Measurements from ENCODE around the gene TADA2B. TPM values are rescaled to one million over a fixed set of nuclear protein-coding genes. Genes with fewer than 3 reads are reported as not detected.

The TADA2B gene
- total RNA-seq, 1 donor from 2014 or later: 31.8 TPM

DNA sequence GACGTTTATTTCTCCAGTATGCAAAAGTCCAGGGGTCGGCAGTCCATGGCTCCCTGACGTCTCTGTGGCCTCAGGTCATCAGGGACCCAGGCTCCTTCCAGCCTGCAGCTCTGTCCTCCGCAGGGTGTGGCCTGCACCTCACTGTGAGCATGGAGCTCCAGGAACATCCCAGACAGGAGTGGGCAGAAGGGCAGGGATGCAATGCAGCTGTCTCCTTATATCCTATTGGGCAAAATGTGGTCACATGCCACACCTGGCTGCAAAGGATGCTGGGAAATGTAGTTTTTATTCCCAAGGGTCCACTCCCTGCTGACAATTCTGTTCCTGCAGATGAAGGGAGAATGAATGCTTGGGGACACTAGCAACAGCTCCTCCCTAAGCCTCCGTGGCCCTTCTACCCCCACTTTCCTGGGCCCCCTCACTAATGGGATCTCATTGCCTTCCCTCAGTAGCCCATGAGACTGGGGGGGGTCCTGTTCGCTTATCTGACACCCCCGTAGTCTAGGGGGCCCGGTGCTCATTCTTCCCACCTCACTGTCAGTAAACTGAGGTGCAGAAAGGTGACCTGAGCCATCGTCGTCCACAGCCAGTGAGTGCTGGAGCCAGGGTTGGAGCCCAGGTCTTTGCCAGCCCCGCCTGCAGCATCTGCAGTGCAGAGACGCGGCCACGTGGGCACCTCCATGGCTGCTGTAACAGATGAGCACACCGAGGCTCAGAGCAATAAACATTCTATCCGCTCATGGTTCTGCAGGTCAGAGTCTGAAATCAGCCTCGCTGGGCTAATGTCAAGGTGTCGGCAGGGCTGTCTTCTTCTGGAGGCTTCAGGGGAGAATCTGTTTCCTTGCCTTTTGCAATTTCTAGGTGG lies 30.6 kb downstream of the TADA2B start:
- H3K9me3 Mint-ChIP-seq: no peaks in the 10 kb centered on the region
- CTCF ChIA-PET: interaction anchor here (6.9 kb wide), 2 partner anchors 99 to 355 kb away, joined by 47 to 77 read pairs; partner anchors contain the start of gene BLOC1S4
- H3K36me3 Mint-ChIP-seq (ENCODE audit: low read depth): no peaks in the 10 kb centered on the region
- TF ChIP-seq CTCF (IDR thresholded peaks at IDR 0.05): no peak
- no peak overlapping the region for H3K4me3 Mint-ChIP-seq
- ATAC-seq (ENCODE audit: low read depth): no peak
- intact Hi-C loops (cut with micrococcal nuclease): loop anchor here (5.0 kb wide), 1 partner anchor 186 kb away; no protein-coding TSS in a partner anchor
- POLR2A ChIA-PET: no interaction called here
- DNase-seq: no peak
- peaks cover 5% of the 10 kb centered on the region for H3K4me1 Mint-ChIP-seq
- no peaks in the 10 kb centered on the region for H3K27me3 Mint-ChIP-seq
- H3K27ac Mint-ChIP-seq: no peak overlapping the region

DNA sequence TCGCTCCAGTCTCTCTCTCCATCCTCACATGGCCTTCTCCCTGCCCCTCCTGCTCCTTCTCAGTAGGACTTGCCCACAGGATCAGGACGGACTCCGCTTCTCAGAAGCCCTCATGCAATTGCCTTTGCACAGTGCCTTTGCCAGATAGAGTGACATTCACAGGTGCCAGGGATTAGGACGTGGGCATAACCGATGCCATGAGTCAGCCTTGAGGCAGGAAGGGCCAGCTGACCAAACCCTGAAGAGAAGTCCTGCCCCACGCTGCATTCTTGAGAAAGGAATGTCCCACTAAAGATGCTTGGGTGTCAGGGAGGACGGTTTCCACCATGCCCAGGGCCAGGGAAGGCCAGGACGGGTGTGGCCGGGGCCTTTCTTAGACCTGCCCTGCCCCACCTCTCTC lies 31.3 kb downstream of the TADA2B start:
- Mint-ChIP-seq H3K27ac (no peak overlapping the region), H3K9me3 (no peaks in the 10 kb centered on the region), H3K36me3 (ENCODE audit: low read depth) (no peaks in the 10 kb centered on the region), H3K4me1 (peaks cover 4% of the 10 kb centered on the region), H3K4me3 (no peak overlapping the region), H3K27me3 (peaks cover 4% of the 10 kb centered on the region)
- intact Hi-C loops (cut with micrococcal nuclease): loop anchor here (5.0 kb wide), 1 partner anchor 187 kb away; no protein-coding TSS in a partner anchor
- ChIA-PET CTCF (no interaction called here), POLR2A (no interaction called here)
- no peak for DNase-seq
- no peak for TF ChIP-seq CTCF (IDR thresholded peaks at IDR 0.05)
- ATAC-seq (ENCODE audit: low read depth): no peak

DNA sequence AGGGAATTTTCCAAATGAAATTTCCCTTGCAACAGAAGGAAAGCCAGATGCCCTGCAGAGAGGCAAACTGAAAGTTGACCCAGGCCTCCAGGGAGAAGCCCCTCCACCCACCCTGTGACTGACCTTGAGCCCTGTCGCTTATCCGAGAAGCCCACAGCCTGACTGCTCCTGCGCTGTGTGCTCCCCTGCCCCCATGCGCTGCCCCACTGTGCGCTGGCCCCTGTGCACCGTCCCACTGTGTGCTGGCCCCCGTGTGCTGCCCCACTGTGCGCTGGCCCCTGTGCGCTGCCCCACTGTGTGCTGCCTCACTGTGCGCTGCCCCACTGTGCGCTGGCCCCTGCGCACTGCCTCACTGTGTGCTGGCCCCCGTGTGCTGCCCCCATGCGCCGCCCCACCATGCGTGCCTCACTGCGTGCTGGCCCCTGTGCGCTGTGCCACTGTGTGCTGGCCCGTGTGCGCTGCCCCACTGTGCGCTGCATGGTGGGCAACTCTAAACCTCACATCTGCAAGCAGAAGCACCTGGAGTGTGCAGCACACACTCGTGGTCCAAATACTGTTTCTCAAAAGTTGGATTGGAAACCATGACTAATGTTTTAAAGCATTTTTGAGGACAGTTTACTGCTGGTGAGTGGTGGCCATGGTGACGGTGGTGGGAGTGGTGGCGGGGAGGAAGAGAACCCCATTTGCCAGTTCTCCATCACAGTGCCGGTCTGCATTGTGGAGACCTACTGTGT lies 33.0 kb downstream of the TADA2B start:
- Mint-ChIP-seq H3K9me3 (peaks cover 4% of the 10 kb centered on the region), H3K36me3 (ENCODE audit: low read depth) (no peaks in the 10 kb centered on the region), H3K4me3 (no peak overlapping the region), H3K27ac (no peak overlapping the region), H3K27me3 (peaks cover 16% of the 10 kb centered on the region), H3K4me1 (no peaks in the 10 kb centered on the region)
- ChIA-PET CTCF (interaction anchor here (0.9 kb wide), 1 partner anchor 356 kb away, joined by 3 read pairs; no protein-coding TSS in a partner anchor), POLR2A (no interaction called here)
- DNase-seq: no peak
- no peak for ATAC-seq (ENCODE audit: low read depth)
- intact Hi-C loops (cut with micrococcal nuclease): no loop called here
- no peak for TF ChIP-seq CTCF (IDR thresholded peaks at IDR 0.05)

DNA sequence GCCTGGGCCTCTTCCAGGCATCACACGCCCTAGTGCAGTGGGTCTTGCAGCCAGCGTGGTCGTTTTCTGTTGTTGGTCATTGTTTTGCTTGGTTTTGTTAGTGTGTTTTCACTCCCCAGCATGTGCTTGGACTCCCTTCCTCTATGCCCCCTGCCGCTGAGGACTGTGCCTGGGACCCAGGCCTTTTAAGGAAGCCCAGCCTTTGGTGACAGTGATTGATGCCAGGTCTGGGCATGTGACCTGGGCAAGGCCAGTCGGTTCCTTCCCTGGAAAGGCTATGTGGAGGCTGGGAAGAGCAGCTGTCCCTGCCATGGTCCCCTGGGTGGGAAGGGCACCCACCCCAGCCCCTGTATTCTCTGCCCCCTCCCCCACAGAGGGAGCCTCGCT lies 33.5 kb downstream of the TADA2B start:
- DNase-seq (no peak), ATAC-seq (ENCODE audit: low read depth) (no peak)
- H3K27ac Mint-ChIP-seq: no peak overlapping the region
- intact Hi-C loops (cut with micrococcal nuclease): no loop called here
- TF ChIP-seq CTCF (IDR thresholded peaks at IDR 0.05): no peak
- H3K9me3 Mint-ChIP-seq: peaks cover 4% of the 10 kb centered on the region
- no peaks in the 10 kb centered on the region for H3K4me1 Mint-ChIP-seq
- ChIA-PET CTCF (interaction anchor here (0.9 kb wide), 1 partner anchor 203 kb away, joined by 3 read pairs; no protein-coding TSS in a partner anchor), POLR2A (no interaction called here)
- peaks cover 22% of the 10 kb centered on the region for H3K27me3 Mint-ChIP-seq
- no peak overlapping the region for H3K4me3 Mint-ChIP-seq
- H3K36me3 Mint-ChIP-seq (ENCODE audit: low read depth): no peaks in the 10 kb centered on the region

DNA sequence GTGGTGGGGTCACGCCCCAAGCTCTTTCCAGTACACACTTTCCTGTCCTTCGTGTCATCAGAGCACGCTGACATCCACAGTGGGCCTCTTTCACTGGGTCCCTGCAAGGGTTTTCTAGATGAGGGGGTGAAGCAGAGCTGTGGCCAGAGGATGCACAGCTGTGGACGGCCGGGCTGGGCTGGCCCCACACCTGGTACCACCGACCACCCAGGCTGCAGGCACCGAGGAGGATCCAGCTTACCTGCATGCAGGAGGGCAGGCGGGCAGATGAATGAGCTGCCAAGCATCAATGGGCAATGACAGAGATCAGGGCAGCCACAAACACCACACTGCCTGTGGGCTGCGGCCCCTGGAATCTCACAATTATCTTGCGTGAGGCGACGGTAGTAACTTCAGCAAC lies 34.2 kb downstream of the TADA2B start:
- CTCF ChIA-PET: interaction anchor here (0.9 kb wide), 1 partner anchor 204 kb away, joined by 3 read pairs; no protein-coding TSS in a partner anchor
- intact Hi-C loops (cut with micrococcal nuclease): no loop called here

More for the DNA sequence above, 34.2 kb downstream of the TADA2B start:
- no peak for TF ChIP-seq CTCF (IDR thresholded peaks at IDR 0.05)
- POLR2A ChIA-PET: no interaction called here
- ATAC-seq (ENCODE audit: low read depth): no peak
- no peaks in the 10 kb centered on the region for H3K4me1 Mint-ChIP-seq
- no peak overlapping the region for H3K4me3 Mint-ChIP-seq
- peaks cover 26% of the 10 kb centered on the region for H3K27me3 Mint-ChIP-seq
- H3K36me3 Mint-ChIP-seq (ENCODE audit: low read depth): no peaks in the 10 kb centered on the region
- H3K9me3 Mint-ChIP-seq: peaks cover 4% of the 10 kb centered on the region
- no peak overlapping the region for H3K27ac Mint-ChIP-seq
- DNase-seq: no peak

All from activated B cell treated with CpG ODN at 0.5 μM for 24 hours (primary cell).